Type B pancreatic cell (in vitro differentiated cells): ENCODE measurements around the gene ZSWIM6. TPM values are rescaled to one million over a fixed set of nuclear protein-coding genes. Genes with fewer than 3 reads are reported as not detected.

ENCODE experiments used
- DNase-seq: peaks from one replicate; pipeline ENCODE4 v3.0.0; 2021; ENCODE audit warnings: mixed read lengths; ENCODE audit not compliant: unreplicated experiment; ENCODE audit errors: extremely low spot score
- H3K27ac Mint-ChIP-seq: 2 replicates; pipeline ENCODE4 v1.8.0; 2021; ENCODE audit warnings: mild to moderate bottlenecking, mixed read lengths
- H3K27me3 Mint-ChIP-seq: 2 replicates; pipeline ENCODE4 v1.8.0; 2021; ENCODE audit warnings: mixed read lengths
- H3K36me3 Mint-ChIP-seq: 2 replicates; pipeline ENCODE4 v1.8.0; 2021; ENCODE audit warnings: mixed read lengths
- H3K4me1 Mint-ChIP-seq: one replicate; pipeline ENCODE4 v1.8.0; 2021; ENCODE audit warnings: mixed read lengths; ENCODE audit not compliant: unreplicated experiment
- H3K4me3 Mint-ChIP-seq: 2 replicates; pipeline ENCODE4 v1.8.0; 2021; ENCODE audit warnings: mild to moderate bottlenecking, mixed read lengths
- H3K9me3 Mint-ChIP-seq: 2 replicates; pipeline ENCODE4 v1.8.0; 2021; ENCODE audit warnings: mixed read lengths
- total RNA-seq: library from RNA; stranded (reverse); gene quantifications from 2 replicates; pipeline ENCODE4 v1.2.1, GENCODE V29; 2021; ENCODE audit warnings: low replicate concordance
- TF ChIP-seq, protein P1 (sequence below): fragments of 200-600 bp; sonication (generic); conservative IDR thresholded peaks from 2 replicates; pipeline ENCODE4 v1.5.0; 2021; ENCODE audit warnings: antibody characterized with exemption, mild to moderate bottlenecking

The ZSWIM6 gene
- total RNA-seq, 1 donor from 2014 or later = 24.6 TPM

DNA sequence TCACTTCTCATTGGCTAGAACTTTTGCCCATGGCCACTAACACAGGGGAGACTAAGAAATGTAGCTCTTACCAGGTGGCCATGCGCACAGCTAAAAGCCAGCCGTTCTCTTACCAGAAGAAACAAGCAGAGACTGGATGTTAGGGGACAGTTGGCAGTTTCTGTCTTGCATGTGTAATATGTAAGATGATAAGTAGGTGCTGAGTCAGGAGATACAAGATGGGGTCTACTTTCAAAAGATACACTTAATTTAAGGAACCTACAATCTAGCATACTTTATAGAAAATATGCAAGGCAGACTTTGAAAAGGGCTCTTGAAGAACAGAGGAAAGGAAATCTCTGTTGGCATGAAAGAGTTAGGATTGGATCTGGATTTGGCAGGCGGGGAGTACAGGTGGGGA is 244.5 kb downstream of the ZSWIM6 start:
- Mint-ChIP-seq H3K9me3 (no peaks in the 10 kb centered on the region), H3K36me3 (no peaks in the 10 kb centered on the region), H3K4me3 (no peak overlapping the region), H3K4me1 (peaks cover 6% of the 10 kb centered on the region), H3K27ac (no peak overlapping the region), H3K27me3 (no peaks in the 10 kb centered on the region)
- no peak for DNase-seq
- TF ChIP-seq, protein P1, sequence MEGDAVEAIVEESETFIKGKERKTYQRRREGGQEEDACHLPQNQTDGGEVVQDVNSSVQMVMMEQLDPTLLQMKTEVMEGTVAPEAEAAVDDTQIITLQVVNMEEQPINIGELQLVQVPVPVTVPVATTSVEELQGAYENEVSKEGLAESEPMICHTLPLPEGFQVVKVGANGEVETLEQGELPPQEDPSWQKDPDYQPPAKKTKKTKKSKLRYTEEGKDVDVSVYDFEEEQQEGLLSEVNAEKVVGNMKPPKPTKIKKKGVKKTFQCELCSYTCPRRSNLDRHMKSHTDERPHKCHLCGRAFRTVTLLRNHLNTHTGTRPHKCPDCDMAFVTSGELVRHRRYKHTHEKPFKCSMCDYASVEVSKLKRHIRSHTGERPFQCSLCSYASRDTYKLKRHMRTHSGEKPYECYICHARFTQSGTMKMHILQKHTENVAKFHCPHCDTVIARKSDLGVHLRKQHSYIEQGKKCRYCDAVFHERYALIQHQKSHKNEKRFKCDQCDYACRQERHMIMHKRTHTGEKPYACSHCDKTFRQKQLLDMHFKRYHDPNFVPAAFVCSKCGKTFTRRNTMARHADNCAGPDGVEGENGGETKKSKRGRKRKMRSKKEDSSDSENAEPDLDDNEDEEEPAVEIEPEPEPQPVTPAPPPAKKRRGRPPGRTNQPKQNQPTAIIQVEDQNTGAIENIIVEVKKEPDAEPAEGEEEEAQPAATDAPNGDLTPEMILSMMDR = no peak

DNA sequence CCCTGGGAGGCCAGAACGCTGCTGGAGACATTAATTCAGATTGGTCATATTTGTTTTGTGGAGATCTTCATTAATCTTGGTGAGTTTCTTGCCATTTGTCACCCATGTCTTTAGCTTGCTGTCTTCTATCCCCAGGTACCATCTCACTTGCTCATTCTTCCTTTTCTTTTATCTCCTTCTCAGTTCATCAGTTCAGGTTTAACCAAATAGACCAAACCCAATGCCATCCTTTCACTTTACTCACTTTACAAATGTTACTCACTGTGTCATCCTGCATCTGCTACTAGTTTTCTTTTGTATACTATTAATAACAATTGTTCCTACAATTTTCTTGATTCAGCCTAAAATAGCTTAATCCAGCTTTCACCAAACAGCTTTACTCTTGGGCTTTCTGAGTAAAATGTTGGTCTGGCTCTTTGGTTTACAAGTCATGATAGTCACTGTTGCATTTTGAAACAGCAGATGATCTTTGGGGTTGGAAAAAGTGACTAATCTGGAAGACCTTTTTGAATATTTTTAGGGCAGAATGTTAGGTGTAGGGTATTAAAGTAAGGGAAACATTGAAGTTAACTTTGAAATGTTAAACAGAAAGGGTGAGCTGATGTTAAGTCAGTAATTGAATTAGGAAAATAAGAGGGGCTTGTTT is 246.9 kb downstream of the ZSWIM6 start:
- peaks cover 6% of the 10 kb centered on the region for H3K4me1 Mint-ChIP-seq
- TF ChIP-seq, protein P1 = no peak
- no peak overlapping the region for H3K4me3 Mint-ChIP-seq

GRCh38 chr5:61582205-61582820 is 250.3 kb downstream of the ZSWIM6 start:
- no peak overlapping the region for H3K4me3 Mint-ChIP-seq
- TF ChIP-seq, protein P1 = no peak
- no peak for DNase-seq
- H3K36me3 Mint-ChIP-seq = no peaks in the 10 kb centered on the region
- no peak overlapping the region for H3K27ac Mint-ChIP-seq
- no peaks in the 10 kb centered on the region for H3K4me1 Mint-ChIP-seq
- no peaks in the 10 kb centered on the region for H3K27me3 Mint-ChIP-seq
- H3K9me3 Mint-ChIP-seq = peaks cover 4% of the 10 kb centered on the region

More for the DNA sequence above, 246.9 kb downstream of the ZSWIM6 start:
- Mint-ChIP-seq H3K36me3 (no peaks in the 10 kb centered on the region), H3K27me3 (no peaks in the 10 kb centered on the region), H3K9me3 (no peaks in the 10 kb centered on the region), H3K27ac (no peak overlapping the region)
- DNase-seq = no peak

DNA sequence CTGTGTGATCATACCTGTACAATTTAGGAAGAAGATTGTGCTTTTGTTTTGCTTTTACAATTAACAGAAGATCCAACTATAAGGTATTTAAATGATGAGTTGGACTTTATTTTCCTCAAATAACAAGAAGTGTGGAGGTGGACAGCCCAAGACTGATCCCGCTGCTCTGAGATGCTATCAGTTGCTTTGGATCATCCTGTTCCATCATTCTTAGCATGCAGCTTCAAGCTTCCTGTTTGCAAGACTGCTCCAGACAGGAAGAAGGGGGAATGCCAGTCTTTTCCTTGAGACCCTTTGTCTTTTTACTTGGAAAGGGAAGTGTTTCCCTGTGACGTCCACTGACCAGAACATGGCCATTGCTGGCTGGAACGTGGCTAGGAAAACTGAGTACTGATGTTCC is 250.8 kb downstream of the ZSWIM6 start:
- Mint-ChIP-seq H3K27me3 (no peaks in the 10 kb centered on the region), H3K4me3 (no peak overlapping the region), H3K36me3 (no peaks in the 10 kb centered on the region), H3K27ac (no peak overlapping the region), H3K9me3 (peaks cover 8% of the 10 kb centered on the region), H3K4me1 (no peaks in the 10 kb centered on the region)
- TF ChIP-seq, protein P1 = no peak
- DNase-seq = no peak

GRCh38 chr5:61586096-61587084 is 254.3 kb downstream of the ZSWIM6 start:
- DNase-seq = no peak
- TF ChIP-seq, protein P1 = no peak
- Mint-ChIP-seq H3K9me3 (peaks cover 12% of the 10 kb centered on the region), H3K36me3 (no peaks in the 10 kb centered on the region), H3K4me1 (no peaks in the 10 kb centered on the region), H3K4me3 (no peak overlapping the region), H3K27me3 (no peaks in the 10 kb centered on the region), H3K27ac (no peak overlapping the region)
